ENCODE measurements around the gene RAPGEF5.

Gene RAPGEF5

GRCh38 chr7:22197376-22197775, 159.6 kb downstream of the RAPGEF5 start:
- DNase-seq (ENCODE audit: low spot score in 2 of 2) (no peak), ATAC-seq (no peak)
- H3K27ac Mint-ChIP-seq, result no peak overlapping the region
- H3K4me1 Mint-ChIP-seq, result no peaks in the 10 kb centered on the region
- no peaks in the 10 kb centered on the region for H3K36me3 Mint-ChIP-seq
- no peak overlapping the region for H3K4me3 Mint-ChIP-seq
- no peaks in the 10 kb centered on the region for H3K9me3 Mint-ChIP-seq

GRCh38 chr7:22196429-22196828, 160.5 kb downstream of the RAPGEF5 start:
- Mint-ChIP-seq H3K27ac (no peak overlapping the region), H3K36me3 (no peaks in the 10 kb centered on the region), H3K9me3 (no peaks in the 10 kb centered on the region), H3K4me3 (no peak overlapping the region), H3K4me1 (no peaks in the 10 kb centered on the region)
- ATAC-seq (no peak), DNase-seq (ENCODE audit: low spot score in 2 of 2) (no peak)

- DNase-seq (ENCODE audit: low spot score in 2 of 2), result no peak
- Mint-ChIP-seq H3K4me1 (no peaks in the 10 kb centered on the region), H3K36me3 (no peaks in the 10 kb centered on the region), H3K27ac (no peak overlapping the region), H3K9me3 (no peaks in the 10 kb centered on the region), H3K4me3 (no peak overlapping the region)
- no peak for ATAC-seq
Measured at GRCh38 chr7:22195397-22196172, 161.4 kb downstream of the RAPGEF5 start.

GRCh38 chr7:22194658-22195273, 162.2 kb downstream of the RAPGEF5 start:
- H3K4me3 Mint-ChIP-seq, result no peak overlapping the region
- DNase-seq (ENCODE audit: low spot score in 2 of 2), result no peak
- H3K4me1 Mint-ChIP-seq, result no peaks in the 10 kb centered on the region
- H3K9me3 Mint-ChIP-seq, result no peaks in the 10 kb centered on the region
- H3K27ac Mint-ChIP-seq, result no peak overlapping the region
- no peak for ATAC-seq
- H3K36me3 Mint-ChIP-seq, result no peaks in the 10 kb centered on the region

GRCh38 chr7:22193450-22193983, 163.4 kb downstream of the RAPGEF5 start:
- H3K4me3 Mint-ChIP-seq, result no peak overlapping the region
- no peaks in the 10 kb centered on the region for H3K4me1 Mint-ChIP-seq
- H3K27ac Mint-ChIP-seq, result no peak overlapping the region
- no peaks in the 10 kb centered on the region for H3K36me3 Mint-ChIP-seq
- ATAC-seq (no peak), DNase-seq (ENCODE audit: low spot score in 2 of 2) (no peak)
- no peaks in the 10 kb centered on the region for H3K9me3 Mint-ChIP-seq

- Mint-ChIP-seq H3K4me1 (no peaks in the 10 kb centered on the region), H3K36me3 (no peaks in the 10 kb centered on the region), H3K27ac (no peak overlapping the region), H3K9me3 (no peaks in the 10 kb centered on the region), H3K4me3 (no peak overlapping the region)
- ATAC-seq (no peak), DNase-seq (ENCODE audit: low spot score in 2 of 2) (no peak)
Measured at GRCh38 chr7:22192801-22193200, 164.2 kb downstream of the RAPGEF5 start.

- Mint-ChIP-seq H3K4me1 (no peaks in the 10 kb centered on the region), H3K36me3 (no peaks in the 10 kb centered on the region), H3K4me3 (no peak overlapping the region), H3K9me3 (no peaks in the 10 kb centered on the region), H3K27ac (no peak overlapping the region)
- no peak for ATAC-seq
- no peak for DNase-seq (ENCODE audit: low spot score in 2 of 2)
Measured at GRCh38 chr7:22190736-22191135, 166.2 kb downstream of the RAPGEF5 start.

GRCh38 chr7:22189741-22190140, 167.2 kb downstream of the RAPGEF5 start:
- H3K36me3 Mint-ChIP-seq, result no peaks in the 10 kb centered on the region
- ATAC-seq (no peak), DNase-seq (ENCODE audit: low spot score in 2 of 2) (no peak)
- H3K9me3 Mint-ChIP-seq, result no peaks in the 10 kb centered on the region
- H3K27ac Mint-ChIP-seq, result no peak overlapping the region
- H3K4me3 Mint-ChIP-seq, result no peak overlapping the region
- H3K4me1 Mint-ChIP-seq, result no peaks in the 10 kb centered on the region

- DNase-seq (ENCODE audit: low spot score in 2 of 2) (no peak), ATAC-seq (no peak)
- Mint-ChIP-seq H3K4me1 (no peaks in the 10 kb centered on the region), H3K9me3 (no peaks in the 10 kb centered on the region), H3K36me3 (no peaks in the 10 kb centered on the region), H3K27ac (no peak overlapping the region), H3K4me3 (no peak overlapping the region)
Measured at GRCh38 chr7:22189230-22189629, 167.7 kb downstream of the RAPGEF5 start.

GRCh38 chr7:22187691-22188348, 169.1 kb downstream of the RAPGEF5 start:
- H3K9me3 Mint-ChIP-seq, result no peaks in the 10 kb centered on the region
- no peak overlapping the region for H3K27ac Mint-ChIP-seq
- H3K36me3 Mint-ChIP-seq, result no peaks in the 10 kb centered on the region
- H3K4me1 Mint-ChIP-seq, result no peaks in the 10 kb centered on the region
- no peak overlapping the region for H3K4me3 Mint-ChIP-seq
- no peak for DNase-seq (ENCODE audit: low spot score in 2 of 2)
- ATAC-seq, result no peak

GRCh38 chr7:22185559-22185958, 171.4 kb downstream of the RAPGEF5 start:
- no peaks in the 10 kb centered on the region for H3K9me3 Mint-ChIP-seq
- no peak overlapping the region for H3K4me3 Mint-ChIP-seq
- H3K27ac Mint-ChIP-seq, result no peak overlapping the region
- H3K4me1 Mint-ChIP-seq, result peaks cover 5% of the 10 kb centered on the region
- ATAC-seq (no peak), DNase-seq (ENCODE audit: low spot score in 2 of 2) (no peak)
- H3K36me3 Mint-ChIP-seq, result no peaks in the 10 kb centered on the region

- H3K36me3 Mint-ChIP-seq, result no peaks in the 10 kb centered on the region
- no peak overlapping the region for H3K4me3 Mint-ChIP-seq
- DNase-seq (ENCODE audit: low spot score in 2 of 2) (no peak), ATAC-seq (no peak)
- H3K27ac Mint-ChIP-seq, result no peak overlapping the region
- H3K4me1 Mint-ChIP-seq, result peaks cover 5% of the 10 kb centered on the region
- H3K9me3 Mint-ChIP-seq, result no peaks in the 10 kb centered on the region
Measured at GRCh38 chr7:22184549-22185199, 172.3 kb downstream of the RAPGEF5 start.

GRCh38 chr7:22183522-22184280, 173.3 kb downstream of the RAPGEF5 start:
- no peak overlapping the region for H3K27ac Mint-ChIP-seq
- H3K9me3 Mint-ChIP-seq, result no peaks in the 10 kb centered on the region
- H3K4me1 Mint-ChIP-seq, result peaks cover 5% of the 10 kb centered on the region
- DNase-seq (ENCODE audit: low spot score in 2 of 2) (no peak), ATAC-seq (no peak)
- no peaks in the 10 kb centered on the region for H3K36me3 Mint-ChIP-seq
- no peak overlapping the region for H3K4me3 Mint-ChIP-seq

- no peak overlapping the region for H3K27ac Mint-ChIP-seq
- DNase-seq (ENCODE audit: low spot score in 2 of 2), result no peak
Measured at GRCh38 chr7:22182149-22182548, 174.8 kb downstream of the RAPGEF5 start.

GRCh38 chr7:22181663-22182062, 175.3 kb downstream of the RAPGEF5 start:
- H3K36me3 Mint-ChIP-seq, result no peaks in the 10 kb centered on the region
- ATAC-seq (no peak), DNase-seq (ENCODE audit: low spot score in 2 of 2) (no peak)
- no peaks in the 10 kb centered on the region for H3K9me3 Mint-ChIP-seq
- H3K27ac Mint-ChIP-seq, result no peak overlapping the region
- H3K4me1 Mint-ChIP-seq, result peaks cover 5% of the 10 kb centered on the region
- H3K4me3 Mint-ChIP-seq, result no peak overlapping the region

More at GRCh38 chr7:22182149-22182548, 174.8 kb downstream of the RAPGEF5 start:
- Mint-ChIP-seq H3K4me3 (no peak overlapping the region), H3K36me3 (no peaks in the 10 kb centered on the region), H3K9me3 (no peaks in the 10 kb centered on the region), H3K4me1 (peaks cover 5% of the 10 kb centered on the region)
- ATAC-seq, result peak; percentile 67
